Gastroesophageal sphincter (tissue), 3 donors: ENCODE results near the gene APLP2.

Experiments used
- EP300 ChIP-seq: sonication (generic); formaldehyde crosslinking; IDR thresholded peaks from one replicate; pipeline ENCODE4 v1.6.1; 2017; ENCODE audit warnings: antibody characterized with exemption, mild to moderate bottlenecking
- POLR2A ChIP-seq, 2 donors: fragments of 450-650 bp; IDR thresholded peaks; one replicate each; pipeline ENCODE4 v1.6.1; 2017; ENCODE audit warnings: antibody characterized with exemption in 2 of 2, mild to moderate bottlenecking in 2 of 2, moderate library complexity in 1 of 2
- POLR2AphosphoS5 ChIP-seq: sonication (generic); formaldehyde crosslinking; IDR thresholded peaks from one replicate; pipeline ENCODE4 v1.6.1; 2017; ENCODE audit warnings: antibody characterized with exemption
- TF ChIP-seq, protein P1 (sequence below), 4 experiments: fragments of 200-600 bp in 2 of 4; fragments of 450-650 bp in 2 of 4; sonication (generic) in 1 of 4; IDR thresholded peaks; one replicate each; pipeline ENCODE4 v1.5.1; 2017 to 2019; ENCODE audit warnings: antibody characterized with exemption in 4 of 4, mild to moderate bottlenecking in 2 of 4, moderate library complexity in 2 of 4

DNA sequence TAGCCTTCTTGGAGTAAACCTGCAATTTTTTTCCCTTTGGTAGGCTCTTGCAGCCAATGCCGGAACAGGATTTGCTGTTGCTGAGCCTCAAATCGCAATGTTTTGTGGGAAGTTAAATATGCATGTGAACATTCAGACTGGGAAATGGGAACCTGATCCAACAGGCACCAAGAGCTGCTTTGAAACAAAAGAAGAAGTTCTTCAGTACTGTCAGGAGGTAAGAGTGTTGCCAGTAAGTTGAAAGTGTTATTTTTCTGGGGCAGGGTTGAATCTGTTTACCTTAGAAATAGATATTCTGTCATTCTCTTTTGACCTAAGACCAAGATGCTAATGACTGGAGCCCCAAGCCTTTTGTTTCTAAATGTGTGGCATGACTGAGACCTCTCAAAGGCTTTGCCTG lies 39.7 kb downstream of the APLP2 start:
- TF ChIP-seq POLR2A (IDR thresholded peaks at IDR 0.05) (no peak), POLR2AphosphoS5 (no peak), EP300 (no peak)
- TF ChIP-seq, protein P1, sequence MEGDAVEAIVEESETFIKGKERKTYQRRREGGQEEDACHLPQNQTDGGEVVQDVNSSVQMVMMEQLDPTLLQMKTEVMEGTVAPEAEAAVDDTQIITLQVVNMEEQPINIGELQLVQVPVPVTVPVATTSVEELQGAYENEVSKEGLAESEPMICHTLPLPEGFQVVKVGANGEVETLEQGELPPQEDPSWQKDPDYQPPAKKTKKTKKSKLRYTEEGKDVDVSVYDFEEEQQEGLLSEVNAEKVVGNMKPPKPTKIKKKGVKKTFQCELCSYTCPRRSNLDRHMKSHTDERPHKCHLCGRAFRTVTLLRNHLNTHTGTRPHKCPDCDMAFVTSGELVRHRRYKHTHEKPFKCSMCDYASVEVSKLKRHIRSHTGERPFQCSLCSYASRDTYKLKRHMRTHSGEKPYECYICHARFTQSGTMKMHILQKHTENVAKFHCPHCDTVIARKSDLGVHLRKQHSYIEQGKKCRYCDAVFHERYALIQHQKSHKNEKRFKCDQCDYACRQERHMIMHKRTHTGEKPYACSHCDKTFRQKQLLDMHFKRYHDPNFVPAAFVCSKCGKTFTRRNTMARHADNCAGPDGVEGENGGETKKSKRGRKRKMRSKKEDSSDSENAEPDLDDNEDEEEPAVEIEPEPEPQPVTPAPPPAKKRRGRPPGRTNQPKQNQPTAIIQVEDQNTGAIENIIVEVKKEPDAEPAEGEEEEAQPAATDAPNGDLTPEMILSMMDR (IDR thresholded peaks at IDR 0.05), result no peak
